Measurements from ENCODE around the gene POLR1C.

Gene POLR1C

GRCh38 chr6:43493230-43493629 is 23.7 kb upstream of the POLR1C start:
- TF ChIP-seq EGR1 (IDR thresholded peaks at IDR 0.05) (no peak), TCF12 (IDR thresholded peaks at IDR 0.05; ENCODE audit: low read depth) (no peak)

- TF ChIP-seq TCF12 (IDR thresholded peaks at IDR 0.05; ENCODE audit: low read depth): no peak
Observed at GRCh38 chr6:43493833-43494232, 23.1 kb upstream of the POLR1C start.

GRCh38 chr6:43494321-43494720 is 22.6 kb upstream of the POLR1C start:
- TF ChIP-seq TCF12 (IDR thresholded peaks at IDR 0.05; ENCODE audit: low read depth): no peak
- no peak for TF ChIP-seq USF1 (IDR thresholded peaks at IDR 0.05)
- no peak for TF ChIP-seq EP300 (IDR thresholded peaks at IDR 0.05; ENCODE audit: borderline replicate concordance)
- TF ChIP-seq YY1 (IDR thresholded peaks at IDR 0.05; ENCODE audit: low read depth): no peak
- no peak for TF ChIP-seq TAF1 (IDR thresholded peaks at IDR 0.05; ENCODE audit: low read depth)
- TF ChIP-seq MAX (IDR thresholded peaks at IDR 0.05): no peak
- no peak for TF ChIP-seq NFIC (IDR thresholded peaks at IDR 0.05)
- TF ChIP-seq RAD21 (IDR thresholded peaks at IDR 0.05; ENCODE audit: low read depth): no peak
- no peak for TF ChIP-seq CEBPB (IDR thresholded peaks at IDR 0.05)

- TF ChIP-seq FOXM1 (IDR thresholded peaks at IDR 0.05; ENCODE audit: borderline replicate concordance, low read depth) (no peak), NFIC (IDR thresholded peaks at IDR 0.05) (no peak), TCF12 (IDR thresholded peaks at IDR 0.05; ENCODE audit: low read depth) (no peak), REST (IDR thresholded peaks at IDR 0.05; ENCODE audit: low read depth) (no peak), USF1 (IDR thresholded peaks at IDR 0.05) (no peak), TAF1 (IDR thresholded peaks at IDR 0.05; ENCODE audit: low read depth) (no peak), EGR1 (IDR thresholded peaks at IDR 0.05) (no peak), TEAD4 (IDR thresholded peaks at IDR 0.05) (no peak), MAX (IDR thresholded peaks at IDR 0.05) (no peak)
Observed at GRCh38 chr6:43494766-43495165, 22.1 kb upstream of the POLR1C start.

GRCh38 chr6:43495409-43495941 is 21.4 kb upstream of the POLR1C start:
- TF ChIP-seq TAF1 (IDR thresholded peaks at IDR 0.05; ENCODE audit: low read depth) (no peak), ZBTB7A (IDR thresholded peaks at IDR 0.05; ENCODE audit: low read depth) (no peak), CREB1 (IDR thresholded peaks at IDR 0.05; ENCODE audit: low read depth) (no peak), RAD21 (IDR thresholded peaks at IDR 0.05; ENCODE audit: low read depth) (no peak; the same call in 1 of the 2 replicates), MAX (IDR thresholded peaks at IDR 0.05) (no peak), USF1 (IDR thresholded peaks at IDR 0.05) (no peak), FOXM1 (IDR thresholded peaks at IDR 0.05; ENCODE audit: borderline replicate concordance, low read depth) (no peak), TCF12 (IDR thresholded peaks at IDR 0.05; ENCODE audit: low read depth) (no peak), NFIC (IDR thresholded peaks at IDR 0.05) (no peak), YY1 (IDR thresholded peaks at IDR 0.05; ENCODE audit: low read depth) (no peak), REST (IDR thresholded peaks at IDR 0.05; ENCODE audit: low read depth) (no peak), EP300 (IDR thresholded peaks at IDR 0.05; ENCODE audit: borderline replicate concordance) (no peak), TEAD4 (IDR thresholded peaks at IDR 0.05) (no peak), EGR1 (IDR thresholded peaks at IDR 0.05) (no peak), CEBPB (IDR thresholded peaks at IDR 0.05) (no peak)

- TF ChIP-seq REST (IDR thresholded peaks at IDR 0.05; ENCODE audit: low read depth) (no peak), CEBPB (IDR thresholded peaks at IDR 0.05) (no peak), RAD21 (IDR thresholded peaks at IDR 0.05; ENCODE audit: low read depth) (peak; percentile 72), TEAD4 (IDR thresholded peaks at IDR 0.05) (peak; percentile 83), MAX (IDR thresholded peaks at IDR 0.05) (peak; percentile 79), ZBTB7A (IDR thresholded peaks at IDR 0.05; ENCODE audit: low read depth) (no peak), EGR1 (IDR thresholded peaks at IDR 0.05) (no peak), EP300 (IDR thresholded peaks at IDR 0.05; ENCODE audit: borderline replicate concordance) (no peak), FOXM1 (IDR thresholded peaks at IDR 0.05; ENCODE audit: borderline replicate concordance, low read depth) (no peak), NFIC (IDR thresholded peaks at IDR 0.05) (no peak), TAF1 (IDR thresholded peaks at IDR 0.05; ENCODE audit: low read depth) (no peak)
Observed at GRCh38 chr6:43496370-43497128, 20.3 kb upstream of the POLR1C start.

Data from Ishikawa (cell line).